T1000 (cell line): ENCODE data around the gene KLK13.

Source experiments
- DNase-seq: peaks from one replicate; lab custom pipeline; 2025; ENCODE audit warnings: mixed read lengths; lab: John Stamatoyannopoulos, UW

The KLK13 gene

GRCh38 chr19:51019544-51019925 is 45.4 kb downstream of the KLK13 start, which contains the start of gene KLK10:
Gene KLK10, minus strand, starts transcription at chr19:51019709. Its CDS starts 579 bp downstream, at chr19:51019130.
- no peak for DNase-seq

GRCh38 chr19:51018745-51019543 is 45.9 kb downstream of the KLK13 start:
- no peak for DNase-seq

- DNase-seq: no peak
Observed at GRCh38 chr19:51016798-51017683, 47.9 kb downstream of the KLK13 start.

- no peak for DNase-seq
Observed at GRCh38 chr19:51015691-51016267, 49.1 kb downstream of the KLK13 start.

GRCh38 chr19:51014242-51014641 is 50.6 kb downstream of the KLK13 start:
- no peak for DNase-seq

GRCh38 chr19:51012661-51013190 is 52.2 kb downstream of the KLK13 start:
- DNase-seq: no peak

- DNase-seq: no peak
Observed at GRCh38 chr19:51010066-51010795, 54.7 kb downstream of the KLK13 start.

- DNase-seq: no peak
Observed at GRCh38 chr19:51009061-51009891, 55.6 kb downstream of the KLK13 start.

GRCh38 chr19:51007488-51007887 is 57.4 kb downstream of the KLK13 start:
- no peak for DNase-seq

- no peak for DNase-seq
Observed at GRCh38 chr19:51006406-51006805, 58.5 kb downstream of the KLK13 start.
